NCI-H146 treated with DMSO at 0.1 percent for 48 hours (cell line): Measurements from ENCODE around the gene HLA-F.

ENCODE experiments used
- DNase-seq: peaks from one replicate; lab custom pipeline; 2025; ENCODE audit not compliant: unreplicated experiment; lab: John Stamatoyannopoulos, UW

The HLA-F gene

GRCh38 chr6:29759457-29759856 lies 36.2 kb downstream of the HLA-F start:
- DNase-seq: peak; percentile 94

GRCh38 chr6:29760328-29760727 lies 37.1 kb downstream of the HLA-F start:
- DNase-seq: no peak

DNA sequence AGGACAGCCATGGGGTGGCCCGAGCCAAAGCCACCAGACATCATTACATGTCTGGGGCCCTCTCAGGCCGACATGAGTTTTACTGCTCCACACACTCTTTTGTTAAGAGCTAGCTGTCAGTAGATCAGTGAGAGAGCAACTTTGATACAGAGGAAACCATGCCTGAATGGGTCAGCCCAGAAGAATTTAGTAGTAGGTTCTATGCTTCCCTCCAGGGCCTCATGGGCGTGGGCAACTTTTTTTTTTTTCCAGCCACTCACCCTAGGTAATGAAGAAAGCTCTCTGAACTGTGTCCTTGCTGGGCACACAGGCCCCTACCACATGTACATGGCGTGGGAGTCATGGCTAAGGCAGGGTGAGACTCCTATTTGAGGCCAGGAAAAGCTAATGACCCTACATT lies 38.8 kb downstream of the HLA-F start:
- DNase-seq: no peak

DNA sequence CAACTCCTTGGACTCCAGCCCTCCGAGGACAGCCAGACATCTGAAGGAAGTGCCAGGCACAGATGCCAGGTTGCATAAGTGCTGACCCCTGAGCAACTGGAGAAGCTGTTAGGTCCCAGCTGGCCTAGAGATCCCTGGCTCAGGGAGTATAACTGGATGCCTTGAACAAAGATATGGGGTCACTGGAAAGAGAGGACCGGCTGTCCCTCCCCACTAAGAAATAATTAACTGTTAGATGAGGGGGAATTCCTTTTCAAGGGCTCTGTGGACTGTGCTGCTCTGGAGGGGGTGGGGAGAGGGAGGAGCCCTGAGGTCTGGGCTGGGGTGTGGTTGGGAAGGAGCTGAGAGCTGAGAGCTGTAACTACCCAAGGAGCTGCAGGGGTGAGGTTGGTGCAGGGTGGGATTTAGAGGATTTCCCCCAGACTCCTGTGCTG lies 39.6 kb downstream of the HLA-F start:
- DNase-seq: no peak

- no peak for DNase-seq
Observed at GRCh38 chr6:29763491-29764289, 40.5 kb downstream of the HLA-F start.

GRCh38 chr6:29764422-29765196 lies 41.4 kb downstream of the HLA-F start:
- DNase-seq: no peak

DNA sequence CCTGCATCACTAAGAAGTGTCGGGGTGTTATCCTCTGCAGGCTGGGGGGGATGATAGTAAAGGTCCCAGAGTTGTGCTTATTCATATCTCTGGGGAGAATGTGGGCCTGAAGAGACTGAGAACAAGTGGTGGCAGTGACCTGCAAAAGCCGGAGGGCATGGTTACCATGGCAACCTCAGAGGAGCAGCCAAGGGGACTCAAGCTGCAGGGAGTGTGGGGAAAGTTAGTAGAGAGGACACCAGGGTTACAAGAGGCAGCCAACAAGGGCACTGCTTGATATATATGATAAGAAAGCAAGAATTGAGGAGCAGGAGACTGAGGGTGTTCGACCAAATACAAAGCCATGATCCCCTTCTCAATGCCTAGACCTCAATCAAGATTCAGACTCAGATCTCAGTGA lies 46.1 kb downstream of the HLA-F start:
- no peak for DNase-seq

- no peak for DNase-seq
Observed at GRCh38 chr6:29770306-29770705, 47.1 kb downstream of the HLA-F start.

- DNase-seq: no peak
Observed at GRCh38 chr6:29776684-29777083, 53.5 kb downstream of the HLA-F start.
